Right lobe of liver (tissue), 4 donors: Measurements from ENCODE around the gene KDSR.

Experiments
- CTCF ChIP-seq, 4 donors: fragments of 200-600 bp in 3 of 4; fragments of 450-650 bp in 1 of 4; IDR thresholded peaks; one replicate each; pipeline versions ENCODE4 v1.5.1 to v1.8.0; 2016 to 2022; ENCODE audit warnings: antibody characterized with exemption in 4 of 4, mild to moderate bottlenecking in 2 of 4
- POLR2A ChIP-seq: fragments of 450-650 bp; IDR thresholded peaks from one replicate; pipeline ENCODE4 v1.6.1; 2017; ENCODE audit warnings: antibody characterized with exemption, mild to moderate bottlenecking
- donor health status: DM: no; HTN: no; CAD: no.
- donor health status: DM: no; HTN: no; CAD: no.
- donor health status: DM: no; HTN: yes; CAD: no.

GRCh38 chr18:63292831-63293683 lies 73.9 kb downstream of the KDSR start:
- no peak for TF ChIP-seq CTCF (IDR thresholded peaks at IDR 0.05)
- no peak for TF ChIP-seq POLR2A
